ENCODE data around the gene WIPF2. TPM values are rescaled to one million over a fixed set of nuclear protein-coding genes. Genes with fewer than 3 reads are reported as not detected.

The WIPF2 gene
- polyA plus RNA-seq, 4 donors = 12.5 to 22.9 (median 14.0) TPM

GRCh38 chr17:40329839-40330794 lies 111.0 kb downstream of the WIPF2 start:
- WGBS, 3 donors = 32 to 43% (median 35%) methylated on average over 9 to 11 of the region's 11 CpGs

GRCh38 chr17:40330850-40331470 lies 111.9 kb downstream of the WIPF2 start:
- FAIRE-seq (no peak), DNase-seq (no peak)
- Histone ChIP-seq H3K36me3 (ENCODE audit: control insufficient read depth in 3 of 3, insufficient read depth in 2 of 3, low read depth in 1 of 3, low read length in 3 of 3) (peaks cover 0 to 72% (median 0%) of the 10 kb centered on the region in 3 donors), H3K4me1 (ENCODE audit: control insufficient read depth in 3 of 3, insufficient read depth in 2 of 3, low read depth in 1 of 3, low read length in 2 of 3) (peaks cover 17 to 40% (median 38%) of the 10 kb centered on the region in 3 donors), H3K27me3 (ENCODE audit: control insufficient read depth in 3 of 3, insufficient read depth in 3 of 3, low read length in 3 of 3) (no peaks in the 10 kb centered on the region), H3K9me3 (ENCODE audit: control insufficient read depth in 2 of 2, insufficient read depth in 1 of 2, low read depth in 1 of 2, low read length in 1 of 2) (no peaks in the 10 kb centered on the region), H3K4me3 (ENCODE audit: low read depth in 1 of 3, low read length in 3 of 3) (no peak overlapping the region), H3K27ac (ENCODE audit: low read depth in 1 of 3, low read length in 2 of 3) (peak overlapping the region in 1 of 3 donors; percentile 69)
- 90 to 95% (median 92%) methylated on average over 9 to 10 of the region's 10 CpGs for whole genome bisulfite sequencing, 3 donors

More at GRCh38 chr17:40329839-40330794, 111.0 kb downstream of the WIPF2 start:
- H3K9me3 ChIP-seq (ENCODE audit: control insufficient read depth in 2 of 2, insufficient read depth in 1 of 2, low read depth in 1 of 2, low read length in 1 of 2) = no peaks in the 10 kb centered on the region
- peak overlapping the region in 1 of 3 donors; percentile 50 for H3K27ac ChIP-seq (ENCODE audit: low read depth in 1 of 3, low read length in 2 of 3)
- H3K4me3 ChIP-seq (ENCODE audit: low read depth in 1 of 3, low read length in 3 of 3) = no peak overlapping the region
- peaks cover 0 to 69% (median 0%) of the 10 kb centered on the region in 3 donors for H3K36me3 ChIP-seq (ENCODE audit: control insufficient read depth in 3 of 3, insufficient read depth in 2 of 3, low read depth in 1 of 3, low read length in 3 of 3)
- H3K27me3 ChIP-seq (ENCODE audit: control insufficient read depth in 3 of 3, insufficient read depth in 3 of 3, low read length in 3 of 3) = no peaks in the 10 kb centered on the region
- DNase-seq (no peak), FAIRE-seq (no peak)
- peaks cover 18 to 44% (median 43%) of the 10 kb centered on the region in 3 donors for H3K4me1 ChIP-seq (ENCODE audit: control insufficient read depth in 3 of 3, insufficient read depth in 2 of 3, low read depth in 1 of 3, low read length in 2 of 3)

- WGBS, 3 donors = 48 to 77% (median 65%) methylated on average over 12 to 22 of the region's 22 CpGs
- H3K4me3 ChIP-seq (ENCODE audit: low read depth in 1 of 3, low read length in 3 of 3) = no peak overlapping the region
- DNase-seq (no peak), FAIRE-seq (no peak)
- H3K27me3 ChIP-seq (ENCODE audit: control insufficient read depth in 3 of 3, insufficient read depth in 3 of 3, low read length in 3 of 3) = no peaks in the 10 kb centered on the region
- peaks cover 7 to 29% (median 29%) of the 10 kb centered on the region in 3 donors for H3K4me1 ChIP-seq (ENCODE audit: control insufficient read depth in 3 of 3, insufficient read depth in 2 of 3, low read depth in 1 of 3, low read length in 2 of 3)
- peaks cover 0 to 65% (median 0%) of the 10 kb centered on the region in 3 donors for H3K36me3 ChIP-seq (ENCODE audit: control insufficient read depth in 3 of 3, insufficient read depth in 2 of 3, low read depth in 1 of 3, low read length in 3 of 3)
- H3K9me3 ChIP-seq (ENCODE audit: control insufficient read depth in 2 of 2, insufficient read depth in 1 of 2, low read depth in 1 of 2, low read length in 1 of 2) = no peaks in the 10 kb centered on the region
- peak overlapping the region; percentile 5 to 69 (median 21) for H3K27ac ChIP-seq (ENCODE audit: low read depth in 1 of 3, low read length in 2 of 3)
Measured at GRCh38 chr17:40331743-40332641, 112.9 kb downstream of the WIPF2 start.

Other genes starting within 250 kb of the WIPF2 start
- gene PSMD3, start 238.5 kb upstream of the WIPF2 start, polyA plus RNA-seq = 10 to 100 TPM; 43.6 to 93.6 (median 62.3) TPM
- 1 to 10 TPM in 2 of 4 donors, not detected in 2; 2.0 to 2.8 TPM for gene CSF3, start 203.9 kb upstream of the WIPF2 start, polyA plus RNA-seq
- gene MED24, start 164.9 kb upstream of the WIPF2 start, polyA plus RNA-seq = 10 to 100 TPM; 43.0 to 72.0 (median 57.1) TPM
- 10 to 100 TPM; 22.4 to 67.5 (median 43.4) TPM for gene THRA, start 156.3 kb upstream of the WIPF2 start, polyA plus RNA-seq
- 10 to 100 TPM in 2 of 4 donors, 1 to 10 TPM in 2; 2.7 to 25.1 (median 12.1) TPM for gene NR1D1, start 118.7 kb upstream of the WIPF2 start, polyA plus RNA-seq
- gene MSL1, start 97.3 kb upstream of the WIPF2 start, polyA plus RNA-seq = 100 to 1,000 TPM in 1 of 4 donors, 10 to 100 TPM in 3; 53.1 to 120 (median 69.3) TPM
- gene CASC3, start 78.8 kb upstream of the WIPF2 start, polyA plus RNA-seq = 10 to 100 TPM; 24.2 to 55.1 (median 32.8) TPM
- gene RAPGEFL1, start 41.8 kb upstream of the WIPF2 start, polyA plus RNA-seq = 100 to 1,000 TPM in 1 of 4 donors, 10 to 100 TPM in 3; 24.5 to 121 (median 57.9) TPM
- 10 to 100 TPM in 2 of 4 donors, 1 to 10 TPM in 2; 2.5 to 11.5 (median 7.3) TPM for gene CDC6, start 68.6 kb downstream of the WIPF2 start, polyA plus RNA-seq
- 10 to 100 TPM; 28.8 to 47.7 (median 39.9) TPM for gene RARA, start 89.9 kb downstream of the WIPF2 start, polyA plus RNA-seq
- 1 to 10 TPM in 1 of 4 donors, under 1 TPM in 1, not detected in 2; 0.32 to 1.1 TPM for gene GJD3, start 145.4 kb downstream of the WIPF2 start, polyA plus RNA-seq
- gene TOP2A, start 198.6 kb downstream of the WIPF2 start, polyA plus RNA-seq = 10 to 100 TPM in 2 of 4 donors, 1 to 10 TPM in 2; 1.1 to 69.9 (median 20.3) TPM
- 100 to 1,000 TPM in 1 of 4 donors, 10 to 100 TPM in 3; 19.2 to 282 (median 40.1) TPM for gene IGFBP4, start 224.1 kb downstream of the WIPF2 start, polyA plus RNA-seq

Measured in small intestine (tissue), 7 donors.